ENCODE measurements around the gene AQP6.

The AQP6 gene

GRCh38 chr12:49932533-49933130, 40.1 kb upstream of the AQP6 start:
- H4K20me1 ChIP-seq (ENCODE audit: insufficient read depth, low read length) = no peaks in the 10 kb centered on the region
- H3K36me3 ChIP-seq (ENCODE audit: insufficient read depth, low read length) = no peaks in the 10 kb centered on the region; the same call in 1 of the 2 replicates
- H3K79me2 ChIP-seq (ENCODE audit: insufficient read depth, low read length) = no peaks in the 10 kb centered on the region
- peaks cover 7% of the 10 kb centered on the region; the same call in 1 of the 2 replicates for H3K27me3 ChIP-seq (ENCODE audit: insufficient read depth, low read length)
- H2AFZ ChIP-seq (ENCODE audit: low read length) = no peak overlapping the region
- H3K9ac ChIP-seq (ENCODE audit: low read length) = no peak overlapping the region
- no peak overlapping the region for H3K4me2 ChIP-seq (ENCODE audit: low read length)
- no peaks in the 10 kb centered on the region for H3K4me1 ChIP-seq (ENCODE audit: insufficient read depth, low read length, severe bottlenecking)
- H3K9me2 ChIP-seq (ENCODE audit: low read depth, low read length) = no peaks in the 10 kb centered on the region
- no peak overlapping the region for H3K4me3 ChIP-seq (ENCODE audit: low read depth, low read length, poor library complexity, severe bottlenecking)
- no peak overlapping the region for H3K27ac ChIP-seq (ENCODE audit: low read depth, low read length, poor library complexity, severe bottlenecking)
- no peaks in the 10 kb centered on the region for H3K9me3 ChIP-seq (ENCODE audit: low read length)
- TF ChIP-seq CTCF (IDR thresholded peaks at IDR 0.05; ENCODE audit: low read length) = no peak
- no peak for TF ChIP-seq EZH2 (IDR thresholded peaks at IDR 0.05; ENCODE audit: borderline replicate concordance, low read length)
- H3F3A ChIP-seq (ENCODE audit: insufficient read depth, low read length) = no peaks in the 10 kb centered on the region

GRCh38 chr12:49933796-49934195, 39.0 kb upstream of the AQP6 start:
- H3K9ac ChIP-seq (ENCODE audit: low read length) = no peak overlapping the region
- H3K9me3 ChIP-seq (ENCODE audit: low read length) = no peaks in the 10 kb centered on the region
- H3K27ac ChIP-seq (ENCODE audit: low read depth, low read length, poor library complexity, severe bottlenecking) = no peak overlapping the region
- no peaks in the 10 kb centered on the region for H3K4me1 ChIP-seq (ENCODE audit: insufficient read depth, low read length, severe bottlenecking)
- H3F3A ChIP-seq (ENCODE audit: insufficient read depth, low read length) = no peaks in the 10 kb centered on the region
- peaks cover 7% of the 10 kb centered on the region; the same call in 1 of the 2 replicates for H3K27me3 ChIP-seq (ENCODE audit: insufficient read depth, low read length)
- H4K20me1 ChIP-seq (ENCODE audit: insufficient read depth, low read length) = no peaks in the 10 kb centered on the region
- TF ChIP-seq EZH2 (IDR thresholded peaks at IDR 0.05; ENCODE audit: borderline replicate concordance, low read length) (no peak), CTCF (IDR thresholded peaks at IDR 0.05; ENCODE audit: low read length) (no peak)
- no peaks in the 10 kb centered on the region for H3K79me2 ChIP-seq (ENCODE audit: insufficient read depth, low read length)
- H3K36me3 ChIP-seq (ENCODE audit: insufficient read depth, low read length) = no peaks in the 10 kb centered on the region; the same call in 1 of the 2 replicates
- H3K4me2 ChIP-seq (ENCODE audit: low read length) = no peak overlapping the region
- H3K9me2 ChIP-seq (ENCODE audit: low read depth, low read length) = no peaks in the 10 kb centered on the region
- no peak overlapping the region for H3K4me3 ChIP-seq (ENCODE audit: low read depth, low read length, poor library complexity, severe bottlenecking)
- H2AFZ ChIP-seq (ENCODE audit: low read length) = no peak overlapping the region

- no peak overlapping the region for H3K27ac ChIP-seq (ENCODE audit: low read depth, low read length, poor library complexity, severe bottlenecking)
- no peaks in the 10 kb centered on the region for H3F3A ChIP-seq (ENCODE audit: insufficient read depth, low read length)
- H3K9me3 ChIP-seq (ENCODE audit: low read length) = no peaks in the 10 kb centered on the region
- no peak overlapping the region for H3K9ac ChIP-seq (ENCODE audit: low read length)
- H3K4me2 ChIP-seq (ENCODE audit: low read length) = no peak overlapping the region
- no peaks in the 10 kb centered on the region for H3K9me2 ChIP-seq (ENCODE audit: low read depth, low read length)
- no peaks in the 10 kb centered on the region; the same call in 1 of the 2 replicates for H3K36me3 ChIP-seq (ENCODE audit: insufficient read depth, low read length)
- H3K79me2 ChIP-seq (ENCODE audit: insufficient read depth, low read length) = no peaks in the 10 kb centered on the region
- no peak overlapping the region for H3K4me3 ChIP-seq (ENCODE audit: low read depth, low read length, poor library complexity, severe bottlenecking)
- peaks cover 5% of the 10 kb centered on the region; the same call in 1 of the 2 replicates for H3K27me3 ChIP-seq (ENCODE audit: insufficient read depth, low read length)
- TF ChIP-seq EZH2 (IDR thresholded peaks at IDR 0.05; ENCODE audit: borderline replicate concordance, low read length) (no peak), CTCF (IDR thresholded peaks at IDR 0.05; ENCODE audit: low read length) (no peak)
- no peaks in the 10 kb centered on the region for H4K20me1 ChIP-seq (ENCODE audit: insufficient read depth, low read length)
- no peak overlapping the region for H2AFZ ChIP-seq (ENCODE audit: low read length)
- H3K4me1 ChIP-seq (ENCODE audit: insufficient read depth, low read length, severe bottlenecking) = no peaks in the 10 kb centered on the region
Measured at GRCh38 chr12:49934505-49934904, 38.2 kb upstream of the AQP6 start.

All from OCI-LY1 (cell line).